Measurements from ENCODE around the gene LSAMP.

- no peak for TF ChIP-seq CTCF (IDR thresholded peaks at IDR 0.05)
- TF ChIP-seq POLR2A (IDR thresholded peaks at IDR 0.05), result no peak
These were observed 361.6 kb downstream of the LSAMP start for GRCh38 chr3:116083683-116084082.

Data from esophagus squamous epithelium (tissue), 4 donors.